Heart left ventricle (tissue), 13 donors: Measurements from ENCODE around the gene TMEM150A.

ENCODE experiments used
- POLR2A ChIP-seq, 2 donors: fragments of 450-650 bp; IDR thresholded peaks; one replicate each; pipeline ENCODE4 v1.6.1; 2017; ENCODE audit warnings: antibody characterized with exemption in 2 of 2, mild to moderate bottlenecking in 2 of 2, moderate library complexity in 2 of 2
- TF ChIP-seq, protein P1 (sequence below), 12 donors: fragments of 200-600 bp; sonication (generic) in 4 of 12; IDR thresholded peaks; one replicate each; pipeline versions ENCODE4 v1.5.0 to v1.8.0; 2018 to 2022; ENCODE audit warnings: antibody characterized with exemption in 12 of 12, mild to moderate bottlenecking in 5 of 12
- donor health status: ischemic (EF 13 %, LVEDD 7.1; RV severe dilation, severe dysfunction).
- donor health status: DM: no; HTN: yes; CAD: no.
- donor health status: DM: no; HTN: no; CAD: no.
- donor health status: ischemic (EF 25% LVEDD 6.9; RV normal size, moderate dysfunction).
- donor health status: ischemic (EF 25% LVEDD 5.7; RV mildly dilated, moderate dysfunction).
- donor health status: ischemic (EF 35%, LVEDD 5.7; RV mildly dilated, moderate dysfunction).
- donor health status: nonischemic (EF 11% LVEDD 7.7; RV severe dilation, severe dysfunction).
- donor health status: DM: yes; HTN: yes; CAD: no.
- donor health status: PGD.
- donor health status: ischemic (EF 29% LVEDD 5.4; RV normal size, mild dysfunction).
- donor health status: nonischemic (EF 23%, LVEDD 6.1; RV moderate dilation, normal function).

DNA sequence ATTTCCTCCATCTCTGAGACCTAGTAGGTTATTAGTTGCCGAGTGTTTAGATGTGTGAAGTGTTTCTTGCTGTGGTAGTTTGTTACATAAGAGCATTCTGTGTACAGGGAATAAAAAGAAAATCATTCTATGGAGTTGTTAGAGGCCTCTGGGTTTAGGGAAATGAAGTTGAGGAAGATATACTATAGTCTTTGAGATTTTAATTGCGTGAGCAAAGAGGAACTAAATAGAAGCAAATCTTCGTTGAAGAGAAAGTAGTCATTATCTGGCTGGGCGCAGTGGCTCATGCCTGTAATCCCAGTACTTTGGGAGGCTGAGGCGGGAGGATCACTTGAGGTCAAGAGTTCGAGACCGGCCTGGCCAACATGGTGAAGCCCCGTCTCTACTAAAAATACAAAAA lies 32.5 kb upstream of the TMEM150A start:
- TF ChIP-seq, protein P1, sequence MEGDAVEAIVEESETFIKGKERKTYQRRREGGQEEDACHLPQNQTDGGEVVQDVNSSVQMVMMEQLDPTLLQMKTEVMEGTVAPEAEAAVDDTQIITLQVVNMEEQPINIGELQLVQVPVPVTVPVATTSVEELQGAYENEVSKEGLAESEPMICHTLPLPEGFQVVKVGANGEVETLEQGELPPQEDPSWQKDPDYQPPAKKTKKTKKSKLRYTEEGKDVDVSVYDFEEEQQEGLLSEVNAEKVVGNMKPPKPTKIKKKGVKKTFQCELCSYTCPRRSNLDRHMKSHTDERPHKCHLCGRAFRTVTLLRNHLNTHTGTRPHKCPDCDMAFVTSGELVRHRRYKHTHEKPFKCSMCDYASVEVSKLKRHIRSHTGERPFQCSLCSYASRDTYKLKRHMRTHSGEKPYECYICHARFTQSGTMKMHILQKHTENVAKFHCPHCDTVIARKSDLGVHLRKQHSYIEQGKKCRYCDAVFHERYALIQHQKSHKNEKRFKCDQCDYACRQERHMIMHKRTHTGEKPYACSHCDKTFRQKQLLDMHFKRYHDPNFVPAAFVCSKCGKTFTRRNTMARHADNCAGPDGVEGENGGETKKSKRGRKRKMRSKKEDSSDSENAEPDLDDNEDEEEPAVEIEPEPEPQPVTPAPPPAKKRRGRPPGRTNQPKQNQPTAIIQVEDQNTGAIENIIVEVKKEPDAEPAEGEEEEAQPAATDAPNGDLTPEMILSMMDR (IDR thresholded peaks at IDR 0.05), result no peak
- TF ChIP-seq POLR2A (IDR thresholded peaks at IDR 0.05), result no peak
